Osteoblast (primary cell): ENCODE results near the gene ATP6V0A1. TPM values are rescaled to one million over a fixed set of nuclear protein-coding genes. Genes with fewer than 3 reads are reported as not detected.
"Not testable (repeated sequence)": the region's sequence is repeated elsewhere in the genome, so short reads cannot be mapped to it uniquely, and the experiment has no call there.

Experiments
- DNase-seq: peaks from one replicate; pipeline ENCODE4 v3.0.0; 2011; ENCODE audit warnings: low spot score, mixed read lengths; ENCODE audit not compliant: insufficient read length; ENCODE audit errors: missing footprints
- H2AFZ ChIP-seq: 2 replicates; pipeline ENCODE4 v1.6.0; 2011; ENCODE audit warnings: mild to moderate bottlenecking, low read length
- H3K27ac ChIP-seq: 2 replicates; pipeline ENCODE4 v1.5.1; 2011; ENCODE audit warnings: mild to moderate bottlenecking, low read depth, low read length, moderate library complexity
- H3K27me3 ChIP-seq: 2 replicates; pipeline ENCODE4 v1.6.0; 2012; ENCODE audit warnings: mild to moderate bottlenecking, control low read depth, inconsistent platforms, low read length, moderate library complexity; ENCODE audit not compliant: insufficient read depth
- H3K36me3 ChIP-seq: 2 replicates; pipeline ENCODE4 v1.5.1; 2011; ENCODE audit warnings: mild to moderate bottlenecking, low read length, control low read depth, moderate library complexity; ENCODE audit not compliant: insufficient read depth
- H3K4me1 ChIP-seq: 2 replicates; pipeline ENCODE4 v1.5.1; 2011; ENCODE audit warnings: mild to moderate bottlenecking, low read length, control low read depth, moderate library complexity; ENCODE audit not compliant: insufficient read depth
- H3K4me2 ChIP-seq: 2 replicates; pipeline ENCODE4 v1.6.0; 2011; ENCODE audit warnings: mild to moderate bottlenecking, low read length; ENCODE audit not compliant: insufficient read depth
- H3K4me3 ChIP-seq: fragments of 200-600 bp; sonication (generic); 3 replicates; pipeline ENCODE4 v1.5.1; 2012; ENCODE audit warnings: mild to moderate bottlenecking, low read length, inconsistent platforms; ENCODE audit not compliant: insufficient read depth
- H3K79me2 ChIP-seq: 2 replicates; pipeline ENCODE4 v1.6.0; 2012; ENCODE audit warnings: mild to moderate bottlenecking, low read length, control low read depth, inconsistent platforms; ENCODE audit not compliant: insufficient read depth
- H3K9me3 ChIP-seq: 2 replicates; pipeline ENCODE4 v1.5.1; 2011; ENCODE audit warnings: low read depth, low read length, control low read depth
- H4K20me1 ChIP-seq: 2 replicates; pipeline ENCODE4 v1.6.0; 2012; ENCODE audit warnings: mild to moderate bottlenecking, low read length, control low read depth; ENCODE audit not compliant: insufficient read depth
- CTCF ChIP-seq: IDR thresholded peaks from 2 replicates; pipeline ENCODE4 v1.5.1; 2011; ENCODE audit warnings: mild to moderate bottlenecking, low read depth, low read length, moderate library complexity; ENCODE audit errors: extremely low read depth
- total RNA-seq: library from RNA; depleted of rRNA; stranded (reverse); fragments of >200 nt; gene quantifications from 2 replicates; pipeline ENCODE4 v1.2.3, GENCODE V29; 2012

Gene ATP6V0A1
- total RNA-seq, 1 donor, result 52.5 TPM

DNA sequence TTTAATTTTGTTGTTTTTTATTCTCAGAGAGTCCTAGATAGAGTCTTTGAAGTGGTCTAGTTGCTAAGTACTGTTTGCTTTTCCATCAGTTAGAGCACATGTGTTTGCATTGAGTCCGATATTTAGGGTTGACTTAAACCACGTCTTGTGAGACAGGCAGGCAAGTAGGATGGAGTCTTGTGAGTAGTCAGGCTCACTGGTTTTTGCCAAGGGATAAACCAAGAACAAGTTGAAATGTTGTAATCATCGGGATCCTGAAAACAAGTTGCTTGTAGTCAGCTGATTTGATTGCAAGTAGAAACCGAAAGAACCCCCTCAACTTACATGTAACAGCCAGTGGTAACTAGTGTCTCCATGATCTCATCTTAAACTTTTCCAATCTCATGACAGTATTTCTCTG lies 17.2 kb downstream of the ATP6V0A1 start:
- Histone ChIP-seq H3K4me3 (no peak overlapping the region), H3K27ac (no peak overlapping the region), H3K79me2 (peaks cover 5% of the 10 kb centered on the region), H3K4me1 (peaks cover 11% of the 10 kb centered on the region), H3K4me2 (no peak overlapping the region), H3K27me3 (no peaks in the 10 kb centered on the region), H4K20me1 (no peaks in the 10 kb centered on the region), H2AFZ (no peak overlapping the region), H3K9me3 (no peaks in the 10 kb centered on the region), H3K36me3 (peaks cover 55% of the 10 kb centered on the region)
- no peak for TF ChIP-seq CTCF
- no peak for DNase-seq

GRCh38 chr17:42476411-42476810 lies 17.7 kb downstream of the ATP6V0A1 start:
- TF ChIP-seq CTCF, result no peak
- Histone ChIP-seq H3K4me2 (no peak overlapping the region), H3K9me3 (no peaks in the 10 kb centered on the region), H4K20me1 (no peaks in the 10 kb centered on the region), H3K4me1 (peaks cover 11% of the 10 kb centered on the region), H3K36me3 (peaks cover 58% of the 10 kb centered on the region), H3K27me3 (no peaks in the 10 kb centered on the region), H3K27ac (no peak overlapping the region), H2AFZ (no peak overlapping the region), H3K4me3 (no peak overlapping the region), H3K79me2 (peaks cover 5% of the 10 kb centered on the region)
- no peak for DNase-seq

GRCh38 chr17:42477173-42477572 lies 18.5 kb downstream of the ATP6V0A1 start:
- no peaks in the 10 kb centered on the region for H3K27me3 ChIP-seq
- no peak for TF ChIP-seq CTCF
- peaks cover 5% of the 10 kb centered on the region for H3K79me2 ChIP-seq
- no peaks in the 10 kb centered on the region for H3K9me3 ChIP-seq
- H3K4me3 ChIP-seq, result no peak overlapping the region
- no peak for DNase-seq
- H3K36me3 ChIP-seq, result peaks cover 55% of the 10 kb centered on the region
- H2AFZ ChIP-seq, result no peak overlapping the region
- no peaks in the 10 kb centered on the region for H4K20me1 ChIP-seq
- no peak overlapping the region for H3K4me2 ChIP-seq
- peaks cover 11% of the 10 kb centered on the region for H3K4me1 ChIP-seq
- H3K27ac ChIP-seq, result no peak overlapping the region

DNA sequence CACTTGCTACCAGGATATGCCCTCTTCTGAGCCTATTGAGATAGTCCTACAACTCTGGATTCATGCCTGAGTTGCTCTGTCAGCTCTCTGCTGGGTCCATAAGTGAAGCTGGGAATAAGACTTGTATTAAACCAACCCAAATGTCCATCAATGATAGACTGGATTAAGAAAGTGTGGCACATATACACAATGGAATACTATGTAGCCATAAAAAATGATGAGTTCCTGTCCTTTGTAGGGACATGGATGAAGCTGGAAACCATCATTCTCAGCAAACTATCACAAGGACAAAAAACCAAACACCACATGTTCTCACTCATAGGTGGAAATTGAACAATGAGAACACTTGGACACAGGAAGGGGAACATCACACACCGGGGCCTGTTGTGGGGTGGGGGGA lies 19.1 kb downstream of the ATP6V0A1 start:
- DNase-seq, H3K4me3 ChIP-seq, H3K9me3 ChIP-seq, H2AFZ ChIP-seq, H3K79me2 ChIP-seq, H3K4me2 ChIP-seq, H3K27me3 ChIP-seq, H4K20me1 ChIP-seq, H3K4me1 ChIP-seq, H3K27ac ChIP-seq: not testable (repeated sequence)
- peaks cover 60% of the 10 kb centered on the region for H3K36me3 ChIP-seq

DNA sequence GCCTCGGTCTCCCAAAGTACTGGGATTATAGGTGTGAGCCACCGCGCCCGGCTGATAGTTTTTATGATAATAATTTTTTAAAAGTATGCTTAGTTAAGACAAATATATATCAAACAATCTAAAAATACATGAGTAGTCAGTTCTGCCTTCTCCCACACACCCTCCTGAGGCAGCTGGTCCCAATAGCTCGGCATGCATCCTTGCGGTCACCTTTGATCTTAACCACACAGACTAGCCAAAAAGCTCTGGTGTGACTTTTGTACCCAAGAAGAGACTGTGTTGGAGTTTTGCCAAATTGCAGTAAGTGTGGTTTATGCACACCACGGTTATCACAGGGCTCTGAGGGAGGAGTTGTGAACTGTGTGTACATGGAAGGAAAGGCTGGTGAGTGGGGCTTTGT lies 25.6 kb downstream of the ATP6V0A1 start:
- H4K20me1 ChIP-seq, result no peaks in the 10 kb centered on the region
- no peak overlapping the region for H2AFZ ChIP-seq
- H3K4me3 ChIP-seq, result no peak overlapping the region
- no peak for TF ChIP-seq CTCF
- peaks cover 68% of the 10 kb centered on the region for H3K36me3 ChIP-seq
- H3K4me1 ChIP-seq, result peaks cover 6% of the 10 kb centered on the region
- no peaks in the 10 kb centered on the region for H3K27me3 ChIP-seq
- no peak for DNase-seq
- H3K79me2 ChIP-seq, result no peaks in the 10 kb centered on the region
- H3K27ac ChIP-seq, result peak overlapping the region; percentile 23
- H3K4me2 ChIP-seq, result no peak overlapping the region
- no peaks in the 10 kb centered on the region for H3K9me3 ChIP-seq
